Neutrophil (primary cell): ENCODE measurements around the gene TMEM97.

Source experiments
- H3K27ac ChIP-seq: fragments of 200-600 bp; sonication (generic); 2 replicates; pipeline ENCODE4 v1.5.1; 2016; ENCODE audit warnings: mild to moderate bottlenecking, moderate library complexity
- H3K27me3 ChIP-seq: fragments of 200-600 bp; sonication (generic); 2 replicates; pipeline ENCODE4 v1.6.0; 2016; ENCODE audit warnings: mild to moderate bottlenecking
- H3K36me3 ChIP-seq: fragments of 200-600 bp; sonication (generic); 2 replicates; pipeline ENCODE4 v1.5.1; 2017
- H3K4me1 ChIP-seq, 2 experiments: fragments of 200-600 bp in 1 of 2; sonication (generic) in 1 of 2; 1 replicate in 1 of 2; 2 replicates in 1 of 2; pipeline versions ENCODE4 v1.5.1 to v1.6.1; 2013 to 2016; ENCODE audit warnings: low read depth in 1 of 2, low read length in 1 of 2, mild to moderate bottlenecking in 1 of 2, moderate library complexity in 1 of 2; ENCODE audit not compliant: control insufficient read depth in 1 of 2, insufficient read depth in 1 of 2
- H3K4me3 ChIP-seq, 2 experiments: fragments of 200-600 bp in 1 of 2; sonication (generic) in 1 of 2; 1 replicate in 1 of 2; 2 replicates in 1 of 2; pipeline ENCODE4 v1.5.1; 2013 to 2016; ENCODE audit warnings: low read depth in 1 of 2, low read length in 1 of 2, mild to moderate bottlenecking in 1 of 2, moderate library complexity in 1 of 2
- H3K9me3 ChIP-seq: fragments of 200-600 bp; sonication (generic); 2 replicates; pipeline ENCODE4 v1.5.1; 2016
- CTCF ChIP-seq: fragments of 200-600 bp; sonication (generic); IDR thresholded peaks from 2 replicates; pipeline ENCODE4 v1.5.1; 2016; ENCODE audit warnings: antibody characterized with exemption

TMEM97 gene

GRCh38 chr17:28295677-28296578 is 23.1 kb upstream of the TMEM97 start:
- H3K36me3 ChIP-seq = no peaks in the 10 kb centered on the region
- H3K27ac ChIP-seq = no peak overlapping the region
- no peak for TF ChIP-seq CTCF
- H3K9me3 ChIP-seq = no peaks in the 10 kb centered on the region
- H3K4me1 ChIP-seq = no peaks in the 10 kb centered on the region
- peaks cover 57% of the 10 kb centered on the region for H3K27me3 ChIP-seq
- H3K4me3 ChIP-seq = no peak overlapping the region

- H3K4me1 ChIP-seq = no peaks in the 10 kb centered on the region
- no peaks in the 10 kb centered on the region for H3K9me3 ChIP-seq
- no peak overlapping the region for H3K27ac ChIP-seq
- H3K36me3 ChIP-seq = no peaks in the 10 kb centered on the region
- no peak overlapping the region for H3K4me3 ChIP-seq
- H3K27me3 ChIP-seq = peaks cover 39% of the 10 kb centered on the region
- no peak for TF ChIP-seq CTCF
Observed at GRCh38 chr17:28298449-28298848, 20.6 kb upstream of the TMEM97 start.

GRCh38 chr17:28306954-28307401 is 12.0 kb upstream of the TMEM97 start:
- Histone ChIP-seq H3K27me3 (peaks cover 88% of the 10 kb centered on the region), H3K4me3 (no peak overlapping the region), H3K36me3 (no peaks in the 10 kb centered on the region), H3K9me3 (no peaks in the 10 kb centered on the region), H3K27ac (no peak overlapping the region), H3K4me1 (no peaks in the 10 kb centered on the region)
- TF ChIP-seq CTCF = no peak

DNA sequence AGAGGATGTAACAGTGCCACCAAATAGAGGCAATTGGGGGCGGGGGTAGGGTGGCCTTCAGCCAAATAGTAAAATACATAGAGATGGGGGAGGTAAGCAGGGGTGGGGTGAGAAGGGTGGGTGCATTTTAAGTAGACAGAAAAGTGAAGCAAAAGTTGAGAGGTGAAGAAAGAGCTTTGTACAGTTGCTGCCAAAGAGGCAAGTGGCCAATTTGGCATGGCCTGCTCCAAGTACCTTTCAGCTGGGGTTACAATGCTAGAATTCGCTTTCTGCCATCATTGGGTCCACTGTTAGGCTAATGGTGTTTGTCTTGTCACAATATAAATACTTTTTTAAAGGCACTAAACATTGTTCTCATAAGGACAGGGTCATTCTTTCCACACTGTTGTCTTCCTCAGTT is 5.2 kb upstream of the TMEM97 start:
- TF ChIP-seq CTCF = no peak
- H3K36me3 ChIP-seq = no peaks in the 10 kb centered on the region

DNA sequence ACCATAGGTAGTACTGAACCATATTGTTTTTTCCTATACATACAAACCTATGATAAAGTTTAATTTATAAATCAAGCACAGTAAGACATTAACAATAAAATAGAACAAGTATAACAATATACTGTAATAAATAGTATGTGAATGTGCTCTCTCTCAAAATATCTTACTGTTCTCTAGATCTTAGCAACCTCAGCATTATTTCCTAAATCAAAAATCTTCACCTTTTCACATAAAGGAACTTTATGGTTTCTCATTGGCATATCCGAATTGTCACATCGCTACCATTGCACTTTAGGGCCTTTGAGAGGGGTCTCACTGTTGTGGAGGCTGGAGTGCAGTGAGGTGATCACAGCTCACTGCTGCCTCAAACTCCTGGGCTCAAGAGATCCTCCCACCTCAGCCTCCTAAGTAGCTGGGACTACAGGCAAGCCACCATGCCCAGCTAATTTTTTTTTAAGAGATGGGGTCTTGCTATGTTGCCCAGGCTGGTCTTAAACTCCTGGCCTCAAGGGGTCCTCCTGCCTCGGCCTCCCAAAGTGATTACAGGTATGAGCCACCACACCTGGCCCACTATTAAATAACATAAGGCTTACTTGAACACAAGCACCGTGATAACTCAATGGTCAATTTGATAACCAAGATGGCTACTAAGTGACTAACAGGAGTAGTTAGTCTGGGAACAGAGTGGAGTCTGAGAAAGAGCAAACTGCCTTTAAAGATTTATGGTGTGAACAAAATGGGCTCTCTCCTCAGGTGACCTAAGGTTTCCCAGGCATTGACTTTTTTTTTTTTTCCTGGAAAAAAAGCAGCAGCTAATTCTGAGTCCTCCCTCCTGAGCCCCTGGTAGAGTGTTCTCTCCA is 2.9 kb upstream of the TMEM97 start:
- TF ChIP-seq CTCF = no peak
- H3K9me3 ChIP-seq = no peaks in the 10 kb centered on the region
- H3K4me3 ChIP-seq = no peak overlapping the region
- peaks cover 55% of the 10 kb centered on the region for H3K27me3 ChIP-seq
- H3K27ac ChIP-seq = no peak overlapping the region
- H3K36me3 ChIP-seq = no peaks in the 10 kb centered on the region
- peaks cover 17 to 21% of the 10 kb centered on the region in 2 experiments for H3K4me1 ChIP-seq

More for the DNA sequence above, 5.2 kb upstream of the TMEM97 start:
- peaks cover 9 to 10% of the 10 kb centered on the region in 2 experiments for H3K4me1 ChIP-seq
- no peak overlapping the region for H3K27ac ChIP-seq
- no peaks in the 10 kb centered on the region for H3K9me3 ChIP-seq
- H3K4me3 ChIP-seq = no peak overlapping the region
- peaks cover 77% of the 10 kb centered on the region for H3K27me3 ChIP-seq
